OCI-LY1 (cell line): ENCODE measurements around the gene RNASE4.

Experiments used
- H2AFZ ChIP-seq: fragments of 200-600 bp; sonication (generic), shearing (Covaris generic); 2 replicates; pipeline ENCODE4 v1.6.0; 2014; ENCODE audit warnings: antibody characterized with exemption, mild to moderate bottlenecking, low read length
- H3F3A ChIP-seq: fragments of 200-600 bp; sonication (generic), shearing (Covaris generic); 2 replicates; pipeline ENCODE4 v1.6.0; 2014; ENCODE audit warnings: mild to moderate bottlenecking, antibody characterized with exemption, low read length, moderate library complexity; ENCODE audit not compliant: insufficient read depth
- H3K27ac ChIP-seq: fragments of 200-600 bp; sonication (generic); 2 replicates; pipeline ENCODE4 v1.5.1; 2014; ENCODE audit warnings: low read length, mixed run types, mild to moderate bottlenecking, low read depth; ENCODE audit not compliant: poor library complexity, severe bottlenecking
- H3K27me3 ChIP-seq: fragments of 200-600 bp; sonication (generic); 2 replicates; pipeline ENCODE4 v1.6.0; 2014; ENCODE audit warnings: antibody characterized with exemption, mild to moderate bottlenecking, low read length, moderate library complexity; ENCODE audit not compliant: insufficient read depth
- H3K36me3 ChIP-seq: fragments of 200-600 bp; sonication (generic); 2 replicates; pipeline ENCODE4 v1.6.1; 2014; ENCODE audit warnings: mild to moderate bottlenecking, antibody characterized with exemption, low read length, moderate library complexity, mixed read lengths; ENCODE audit not compliant: insufficient read depth
- H3K4me1 ChIP-seq: fragments of 200-600 bp; sonication (generic); 2 replicates; pipeline ENCODE4 v1.5.1; 2014; ENCODE audit warnings: mild to moderate bottlenecking, low read length, moderate library complexity; ENCODE audit not compliant: insufficient read depth, severe bottlenecking
- H3K4me2 ChIP-seq: fragments of 200-600 bp; sonication (generic), shearing (Covaris generic); 2 replicates; pipeline ENCODE4 v1.6.1; 2014; ENCODE audit warnings: low read length
- H3K4me3 ChIP-seq: fragments of 200-600 bp; sonication (generic); 2 replicates; pipeline ENCODE4 v1.5.1; 2014; ENCODE audit warnings: low read length, low read depth, mild to moderate bottlenecking, mixed read lengths; ENCODE audit not compliant: poor library complexity, severe bottlenecking
- H3K79me2 ChIP-seq: fragments of 200-600 bp; shearing (Covaris generic); 2 replicates; pipeline ENCODE4 v1.6.1; 2016; ENCODE audit warnings: mixed run types, low read length, mixed read lengths; ENCODE audit not compliant: insufficient read depth
- H3K9ac ChIP-seq: fragments of 200-600 bp; sonication (generic), shearing (Covaris generic); 2 replicates; pipeline ENCODE4 v1.6.1; 2014; ENCODE audit warnings: mild to moderate bottlenecking, low read length, mixed read lengths
- H3K9me2 ChIP-seq: fragments of 200-600 bp; sonication (generic), shearing (Covaris generic); 2 replicates; pipeline ENCODE4 v1.6.1; 2014; ENCODE audit warnings: low read depth, mild to moderate bottlenecking, low read length, mixed read lengths
- H3K9me3 ChIP-seq: fragments of 200-600 bp; shearing (Covaris generic); 2 replicates; pipeline ENCODE4 v1.6.1; 2014; ENCODE audit warnings: low read length, mixed read lengths
- H4K20me1 ChIP-seq: fragments of 200-600 bp; sonication (generic), shearing (Covaris generic); 2 replicates; pipeline ENCODE4 v1.6.0; 2016; ENCODE audit warnings: mild to moderate bottlenecking, low read length; ENCODE audit not compliant: insufficient read depth
- EZH2 ChIP-seq: fragments of 200-600 bp; sonication (generic), shearing (Covaris generic); IDR thresholded peaks from 2 replicates; pipeline ENCODE4 v1.8.0; 2017; ENCODE audit warnings: borderline replicate concordance, mixed run types, mild to moderate bottlenecking, antibody characterized with exemption, low read length, moderate library complexity, mixed read lengths
- TF ChIP-seq, protein P1 (sequence below): fragments of 200-600 bp; sonication (generic), shearing (Covaris generic); IDR thresholded peaks from 2 replicates; pipeline ENCODE4 v1.5.1; 2017; ENCODE audit warnings: mild to moderate bottlenecking, antibody characterized with exemption, low read length, moderate library complexity, mixed read lengths

The RNASE4 gene

DNA sequence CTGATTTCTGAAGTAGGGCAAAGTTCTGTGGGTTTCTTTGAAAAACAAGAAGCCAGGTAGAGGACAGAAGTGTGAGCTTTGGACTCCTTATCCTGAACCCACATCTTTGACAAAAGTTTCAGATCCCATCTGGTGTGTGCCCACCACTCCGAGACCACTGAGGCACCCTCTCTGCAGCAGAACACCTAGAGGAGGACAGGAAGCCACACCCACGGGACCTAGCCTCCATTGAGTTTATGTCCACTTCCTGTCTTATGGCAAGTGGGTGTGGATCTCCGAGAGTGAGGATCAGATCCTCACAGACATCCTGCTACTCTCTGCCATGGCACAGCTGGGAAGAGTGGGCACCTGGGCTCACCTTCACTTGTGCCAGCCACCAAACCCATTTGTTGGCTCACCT lies 26.1 kb upstream of the RNASE4 start:
- H3K36me3 ChIP-seq, result no peaks in the 10 kb centered on the region
- H2AFZ ChIP-seq, result no peak overlapping the region
- no peaks in the 10 kb centered on the region for H3K27me3 ChIP-seq
- no peak overlapping the region for H3K27ac ChIP-seq
- H3F3A ChIP-seq, result no peaks in the 10 kb centered on the region
- no peaks in the 10 kb centered on the region for H3K79me2 ChIP-seq
- peaks cover 2% of the 10 kb centered on the region for H3K4me1 ChIP-seq
- no peaks in the 10 kb centered on the region for H3K9me3 ChIP-seq
- no peak overlapping the region for H3K9ac ChIP-seq
- H3K4me2 ChIP-seq, result no peak overlapping the region
- H3K9me2 ChIP-seq, result no peaks in the 10 kb centered on the region
- no peak for TF ChIP-seq EZH2
- TF ChIP-seq, protein P1, sequence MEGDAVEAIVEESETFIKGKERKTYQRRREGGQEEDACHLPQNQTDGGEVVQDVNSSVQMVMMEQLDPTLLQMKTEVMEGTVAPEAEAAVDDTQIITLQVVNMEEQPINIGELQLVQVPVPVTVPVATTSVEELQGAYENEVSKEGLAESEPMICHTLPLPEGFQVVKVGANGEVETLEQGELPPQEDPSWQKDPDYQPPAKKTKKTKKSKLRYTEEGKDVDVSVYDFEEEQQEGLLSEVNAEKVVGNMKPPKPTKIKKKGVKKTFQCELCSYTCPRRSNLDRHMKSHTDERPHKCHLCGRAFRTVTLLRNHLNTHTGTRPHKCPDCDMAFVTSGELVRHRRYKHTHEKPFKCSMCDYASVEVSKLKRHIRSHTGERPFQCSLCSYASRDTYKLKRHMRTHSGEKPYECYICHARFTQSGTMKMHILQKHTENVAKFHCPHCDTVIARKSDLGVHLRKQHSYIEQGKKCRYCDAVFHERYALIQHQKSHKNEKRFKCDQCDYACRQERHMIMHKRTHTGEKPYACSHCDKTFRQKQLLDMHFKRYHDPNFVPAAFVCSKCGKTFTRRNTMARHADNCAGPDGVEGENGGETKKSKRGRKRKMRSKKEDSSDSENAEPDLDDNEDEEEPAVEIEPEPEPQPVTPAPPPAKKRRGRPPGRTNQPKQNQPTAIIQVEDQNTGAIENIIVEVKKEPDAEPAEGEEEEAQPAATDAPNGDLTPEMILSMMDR, result no peak
- H3K4me3 ChIP-seq, result no peak overlapping the region
- no peaks in the 10 kb centered on the region for H4K20me1 ChIP-seq

DNA sequence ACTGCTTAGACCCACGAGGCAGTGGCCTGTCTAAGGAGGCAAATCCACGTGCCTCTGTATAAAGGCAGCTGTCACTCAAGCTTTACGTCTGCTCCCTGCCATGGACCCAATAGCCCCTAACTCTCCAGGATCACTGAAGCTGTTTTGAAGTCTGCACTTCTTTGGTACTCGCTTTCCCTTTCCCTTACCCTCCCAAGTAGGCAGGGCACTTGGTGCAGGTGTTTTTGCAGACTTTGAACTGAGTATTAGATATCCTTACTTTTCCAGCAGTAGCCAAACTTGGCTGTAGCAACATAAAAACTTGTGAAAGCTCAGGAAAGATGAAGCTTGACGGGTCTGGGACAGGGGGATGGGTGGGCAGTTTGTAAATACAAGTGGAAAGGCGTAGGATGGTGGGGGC lies 25.0 kb upstream of the RNASE4 start:
- no peaks in the 10 kb centered on the region for H4K20me1 ChIP-seq
- no peaks in the 10 kb centered on the region for H3K79me2 ChIP-seq
- H3K36me3 ChIP-seq, result no peaks in the 10 kb centered on the region
- H2AFZ ChIP-seq, result no peak overlapping the region
- no peak overlapping the region for H3K27ac ChIP-seq
- H3K27me3 ChIP-seq, result no peaks in the 10 kb centered on the region
- no peak overlapping the region for H3K4me3 ChIP-seq
- peaks cover 13% of the 10 kb centered on the region for H3K4me1 ChIP-seq
- no peak overlapping the region for H3K9ac ChIP-seq
- no peaks in the 10 kb centered on the region for H3K9me2 ChIP-seq
- no peaks in the 10 kb centered on the region for H3K9me3 ChIP-seq
- TF ChIP-seq, protein P1, result no peak
- no peak for TF ChIP-seq EZH2
- no peaks in the 10 kb centered on the region for H3F3A ChIP-seq
- H3K4me2 ChIP-seq, result no peak overlapping the region

DNA sequence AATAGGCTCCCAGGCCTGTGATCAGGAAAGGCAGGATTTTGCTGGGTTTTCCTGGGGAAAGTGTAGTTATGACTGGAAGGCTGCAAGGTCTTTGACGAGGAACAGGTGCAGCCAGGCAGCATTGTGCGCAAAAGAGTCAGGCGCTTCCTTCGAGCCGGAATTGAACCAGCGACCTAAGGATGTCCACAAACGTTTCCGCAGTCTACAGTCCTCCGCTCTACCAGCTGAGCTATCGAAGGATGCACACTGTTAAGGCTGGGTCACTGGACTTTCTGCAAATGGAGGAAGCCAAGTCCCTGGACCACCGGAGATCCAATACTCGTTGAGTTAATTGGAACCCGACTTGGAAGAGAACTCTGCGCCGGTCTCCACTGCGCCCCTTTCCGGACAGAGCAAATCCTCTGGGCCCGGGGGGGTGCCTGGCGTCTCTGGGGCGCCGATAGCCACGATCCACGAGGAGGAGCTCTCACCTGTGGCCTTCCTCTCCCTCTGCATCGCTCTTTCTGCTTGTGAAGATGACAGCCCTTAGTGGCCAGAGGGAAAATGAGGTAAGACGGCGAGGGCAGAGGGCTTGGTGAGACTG lies 24.5 kb upstream of the RNASE4 start:
- Histone ChIP-seq H3K9me3 (no peaks in the 10 kb centered on the region), H3F3A (no peaks in the 10 kb centered on the region), H3K27me3 (no peaks in the 10 kb centered on the region), H3K27ac (no peak overlapping the region), H3K4me3 (no peak overlapping the region), H3K79me2 (no peaks in the 10 kb centered on the region), H3K9me2 (no peaks in the 10 kb centered on the region), H4K20me1 (no peaks in the 10 kb centered on the region), H3K4me2 (no peak overlapping the region), H2AFZ (no peak overlapping the region), H3K4me1 (peaks cover 19% of the 10 kb centered on the region), H3K36me3 (no peaks in the 10 kb centered on the region), H3K9ac (no peak overlapping the region)
- TF ChIP-seq, protein P1, result no peak
- no peak for TF ChIP-seq EZH2
